ENCODE measurements around the gene MRPL40. TPM values are rescaled to one million over a fixed set of nuclear protein-coding genes. Genes with fewer than 3 reads are reported as not detected.

The MRPL40 gene
- polyA plus RNA-seq, 4 donors: 25.2 to 33.5 (median 28.9) TPM

DNA sequence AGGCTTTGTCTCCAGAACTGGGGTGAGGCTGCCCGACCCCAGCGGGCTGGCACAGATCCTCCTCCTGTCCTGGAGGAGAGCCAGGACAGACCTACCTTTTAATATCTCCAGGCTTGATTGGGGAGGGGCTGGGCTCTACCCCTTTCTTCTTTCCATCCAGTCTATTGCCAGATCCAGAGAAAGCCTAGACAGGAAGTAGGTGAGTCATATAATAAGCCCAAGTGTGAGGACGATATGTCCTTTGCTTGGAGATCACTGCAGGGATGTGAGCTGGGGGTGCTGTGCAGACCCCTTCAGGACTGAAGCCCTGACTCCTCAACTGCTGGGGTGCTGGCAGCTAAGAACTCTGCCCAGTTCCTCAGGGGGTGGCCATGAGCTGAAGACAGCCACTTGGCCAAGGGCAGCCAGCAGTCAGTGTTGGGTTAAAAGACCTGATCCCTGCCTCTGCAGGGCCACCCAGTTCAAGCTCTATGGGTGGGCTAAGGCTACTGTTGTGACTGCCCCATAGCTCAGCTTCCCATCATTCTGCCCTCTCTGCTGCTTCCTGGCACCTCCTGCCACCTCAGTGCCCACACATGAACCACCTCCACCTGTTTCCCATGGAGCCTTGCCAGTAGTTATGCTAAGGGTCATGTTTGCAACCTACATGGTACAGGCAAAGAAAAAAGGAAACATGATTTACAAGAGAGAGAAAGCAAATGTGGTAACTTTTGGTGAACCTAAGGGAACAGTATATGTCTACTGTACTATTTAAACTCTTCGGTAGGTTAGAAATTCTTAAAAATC lies 23.4 kb downstream of the MRPL40 start:
- no peaks in the 10 kb centered on the region for H3K9me3 ChIP-seq (ENCODE audit: control insufficient read depth in 2 of 2, insufficient read depth in 1 of 2, low read depth in 1 of 2, low read length in 1 of 2)
- H3K4me1 ChIP-seq (ENCODE audit: control insufficient read depth in 3 of 3, insufficient read depth in 2 of 3, low read depth in 1 of 3, low read length in 2 of 3): no peaks in the 10 kb centered on the region
- H3K4me3 ChIP-seq (ENCODE audit: low read depth in 1 of 3, low read length in 3 of 3): no peak overlapping the region
- H3K36me3 ChIP-seq (ENCODE audit: control insufficient read depth in 3 of 3, insufficient read depth in 2 of 3, low read depth in 1 of 3, low read length in 3 of 3): peaks cover 20 to 64% (median 26%) of the 10 kb centered on the region in 3 donors
- no peaks in the 10 kb centered on the region for H3K27me3 ChIP-seq (ENCODE audit: control insufficient read depth in 3 of 3, insufficient read depth in 3 of 3, low read length in 3 of 3)
- FAIRE-seq: no peak
- no peak overlapping the region for H3K27ac ChIP-seq (ENCODE audit: low read depth in 1 of 3, low read length in 2 of 3)
- DNase-seq: no peak
- 66 to 86% (median 68%) methylated on average over 4 of the region's 4 CpGs for WGBS, 3 donors

DNA sequence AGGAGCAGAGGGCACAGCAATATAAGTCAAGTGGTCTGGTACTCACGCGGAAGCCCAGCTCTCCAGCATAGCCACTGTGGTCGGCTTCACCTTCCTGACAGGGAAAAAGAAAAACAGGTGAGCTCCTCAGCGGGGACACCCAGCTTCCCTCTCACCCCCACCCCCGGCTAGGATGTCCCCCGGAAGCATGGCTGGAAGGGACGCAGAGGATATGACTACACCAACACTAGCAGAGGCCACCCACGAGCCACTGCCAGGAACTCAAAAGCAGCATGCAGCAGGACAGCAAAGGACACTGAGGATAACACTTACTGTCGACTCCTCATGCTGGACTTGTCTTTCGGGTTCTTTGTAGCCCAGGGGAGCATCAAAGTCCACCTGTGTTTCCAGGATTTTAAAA lies 24.2 kb downstream of the MRPL40 start:
- FAIRE-seq (no peak), DNase-seq (no peak)
- no peaks in the 10 kb centered on the region for H3K4me1 ChIP-seq (ENCODE audit: control insufficient read depth in 3 of 3, insufficient read depth in 2 of 3, low read depth in 1 of 3, low read length in 2 of 3)
- no peaks in the 10 kb centered on the region for H3K27me3 ChIP-seq (ENCODE audit: control insufficient read depth in 3 of 3, insufficient read depth in 3 of 3, low read length in 3 of 3)
- WGBS, 3 donors: 96 to 97% (median 96%) methylated on average over 10 of the region's 10 CpGs
- no peaks in the 10 kb centered on the region for H3K9me3 ChIP-seq (ENCODE audit: control insufficient read depth in 2 of 2, insufficient read depth in 1 of 2, low read depth in 1 of 2, low read length in 1 of 2)
- peaks cover 20 to 65% (median 24%) of the 10 kb centered on the region in 3 donors for H3K36me3 ChIP-seq (ENCODE audit: control insufficient read depth in 3 of 3, insufficient read depth in 2 of 3, low read depth in 1 of 3, low read length in 3 of 3)
- H3K4me3 ChIP-seq (ENCODE audit: low read depth in 1 of 3, low read length in 3 of 3): no peak overlapping the region
- no peak overlapping the region for H3K27ac ChIP-seq (ENCODE audit: low read depth in 1 of 3, low read length in 2 of 3)

DNA sequence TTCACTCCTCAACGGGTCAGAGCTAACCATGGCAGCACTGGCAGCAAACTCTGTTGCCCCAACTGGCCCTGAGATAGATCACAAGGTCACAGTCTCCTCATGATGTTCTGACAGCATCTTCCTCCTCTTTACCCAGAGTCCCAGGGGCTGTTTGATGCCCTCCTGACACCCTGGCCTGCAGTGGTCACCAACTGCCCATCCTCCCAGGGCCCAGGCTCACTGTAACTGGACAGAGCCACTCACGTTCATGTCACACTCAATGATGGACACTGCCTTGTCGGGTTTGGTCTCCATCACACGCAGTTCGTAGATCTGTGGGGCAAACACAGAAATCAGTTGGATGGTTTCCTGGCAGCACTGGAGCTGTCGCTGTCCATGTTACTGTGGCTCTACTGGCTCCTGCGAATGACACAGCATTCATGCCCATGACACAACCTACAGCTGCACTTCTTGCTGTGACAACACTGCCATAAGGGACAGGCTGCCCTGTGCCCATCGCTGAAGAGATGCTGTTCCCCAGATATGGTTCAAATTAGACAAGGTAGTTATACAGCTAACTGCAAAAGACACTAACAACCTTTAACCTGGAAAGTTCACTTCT lies 25.6 kb downstream of the MRPL40 start:
- Histone ChIP-seq H3K27ac (ENCODE audit: low read depth in 1 of 3, low read length in 2 of 3) (no peak overlapping the region), H3K9me3 (ENCODE audit: control insufficient read depth in 2 of 2, insufficient read depth in 1 of 2, low read depth in 1 of 2, low read length in 1 of 2) (no peaks in the 10 kb centered on the region), H3K4me3 (ENCODE audit: low read depth in 1 of 3, low read length in 3 of 3) (no peak overlapping the region), H3K4me1 (ENCODE audit: control insufficient read depth in 3 of 3, insufficient read depth in 2 of 3, low read depth in 1 of 3, low read length in 2 of 3) (no peaks in the 10 kb centered on the region), H3K27me3 (ENCODE audit: control insufficient read depth in 3 of 3, insufficient read depth in 3 of 3, low read length in 3 of 3) (no peaks in the 10 kb centered on the region), H3K36me3 (ENCODE audit: control insufficient read depth in 3 of 3, insufficient read depth in 2 of 3, low read depth in 1 of 3, low read length in 3 of 3) (peaks cover 11 to 61% (median 21%) of the 10 kb centered on the region in 3 donors)
- WGBS, 3 donors: 95% methylated on average over 8 of the region's 8 CpGs
- DNase-seq: no peak
- FAIRE-seq: no peak

DNA sequence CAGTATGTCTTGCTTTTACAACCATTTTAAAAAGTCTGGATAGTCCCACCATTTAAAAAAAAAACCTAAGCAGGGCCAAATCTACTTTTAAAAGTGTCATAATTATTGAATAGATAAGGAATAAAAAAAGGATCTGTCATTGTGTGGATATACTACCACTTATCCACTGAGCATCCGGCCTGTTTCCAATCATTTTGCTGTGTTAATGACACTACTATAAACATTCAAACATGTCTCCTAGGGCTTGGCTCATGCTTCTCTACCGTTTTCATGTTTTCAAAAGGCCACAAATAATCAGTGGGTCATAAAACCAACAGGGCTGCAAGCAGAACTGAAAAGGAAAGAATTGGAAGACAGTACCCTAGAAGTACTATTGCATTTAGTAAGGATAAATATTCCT lies 27.7 kb downstream of the MRPL40 start:
- Histone ChIP-seq H3K27me3 (ENCODE audit: control insufficient read depth in 3 of 3, insufficient read depth in 3 of 3, low read length in 3 of 3) (no peaks in the 10 kb centered on the region), H3K27ac (ENCODE audit: low read depth in 1 of 3, low read length in 2 of 3) (no peak overlapping the region), H3K4me3 (ENCODE audit: low read depth in 1 of 3, low read length in 3 of 3) (no peak overlapping the region), H3K9me3 (ENCODE audit: control insufficient read depth in 2 of 2, insufficient read depth in 1 of 2, low read depth in 1 of 2, low read length in 1 of 2) (no peaks in the 10 kb centered on the region), H3K4me1 (ENCODE audit: control insufficient read depth in 3 of 3, insufficient read depth in 2 of 3, low read depth in 1 of 3, low read length in 2 of 3) (no peaks in the 10 kb centered on the region), H3K36me3 (ENCODE audit: control insufficient read depth in 3 of 3, insufficient read depth in 2 of 3, low read depth in 1 of 3, low read length in 3 of 3) (peaks cover 9 to 52% (median 19%) of the 10 kb centered on the region in 3 donors)
- DNase-seq: no peak
- WGBS, 3 donors: 60 to 79% (median 66%) methylated on average over 2 of the region's 2 CpGs
- no peak for FAIRE-seq

DNA sequence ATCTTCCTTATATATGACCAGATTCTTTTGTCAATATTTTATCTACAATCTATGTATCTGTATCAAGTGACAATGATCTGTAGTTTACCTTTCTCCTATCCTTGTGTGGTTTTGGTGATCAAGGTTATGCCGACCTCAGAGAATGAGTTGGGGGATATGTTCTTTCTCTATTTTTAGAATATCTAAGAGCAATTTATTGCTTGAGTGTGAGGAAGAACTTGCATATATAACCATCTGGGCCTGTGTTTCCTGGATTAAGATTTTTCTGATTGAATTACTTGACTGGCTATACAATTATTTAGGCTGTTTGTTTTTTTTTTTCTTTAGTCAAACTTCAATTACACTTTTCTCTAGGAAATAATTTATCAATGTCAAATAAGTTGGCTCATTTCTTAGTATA lies 29.2 kb downstream of the MRPL40 start:
- Histone ChIP-seq H3K36me3 (ENCODE audit: control insufficient read depth in 3 of 3, insufficient read depth in 2 of 3, low read depth in 1 of 3, low read length in 3 of 3) (peaks cover 10 to 46% (median 17%) of the 10 kb centered on the region in 3 donors), H3K27me3 (ENCODE audit: control insufficient read depth in 3 of 3, insufficient read depth in 3 of 3, low read length in 3 of 3) (no peaks in the 10 kb centered on the region), H3K4me1 (ENCODE audit: control insufficient read depth in 3 of 3, insufficient read depth in 2 of 3, low read depth in 1 of 3, low read length in 2 of 3) (no peaks in the 10 kb centered on the region), H3K27ac (ENCODE audit: low read depth in 1 of 3, low read length in 2 of 3) (no peak overlapping the region), H3K9me3 (ENCODE audit: control insufficient read depth in 2 of 2, insufficient read depth in 1 of 2, low read depth in 1 of 2, low read length in 1 of 2) (no peaks in the 10 kb centered on the region), H3K4me3 (ENCODE audit: low read depth in 1 of 3, low read length in 3 of 3) (no peak overlapping the region)
- DNase-seq: no peak
- 94 to 100% (median 97%) methylated on average over 1 of the region's 1 CpG for WGBS, 3 donors
- no peak for FAIRE-seq

DNA sequence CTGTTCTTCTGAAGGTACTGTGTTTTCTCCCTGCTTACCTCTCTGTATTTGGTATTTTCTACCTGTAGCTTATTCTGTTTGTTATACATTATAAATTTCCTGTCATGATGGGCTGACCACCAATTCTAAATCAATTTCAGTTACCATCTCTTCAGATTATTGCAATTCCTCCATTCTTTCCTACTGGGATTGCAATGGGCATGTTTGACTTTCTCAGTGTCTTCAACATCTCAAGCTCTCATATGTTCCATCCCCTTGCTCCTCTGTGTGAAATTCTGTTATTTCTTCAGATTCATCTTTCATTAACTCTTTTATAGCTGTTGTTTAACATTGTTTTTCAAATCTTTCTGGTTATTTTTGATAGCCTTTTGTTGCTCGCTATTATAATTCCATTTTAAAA lies 30.7 kb downstream of the MRPL40 start:
- Histone ChIP-seq H3K27me3 (ENCODE audit: control insufficient read depth in 3 of 3, insufficient read depth in 3 of 3, low read length in 3 of 3) (no peaks in the 10 kb centered on the region), H3K36me3 (ENCODE audit: control insufficient read depth in 3 of 3, insufficient read depth in 2 of 3, low read depth in 1 of 3, low read length in 3 of 3) (peaks cover 6 to 49% (median 24%) of the 10 kb centered on the region in 3 donors), H3K4me3 (ENCODE audit: low read depth in 1 of 3, low read length in 3 of 3) (no peak overlapping the region), H3K27ac (ENCODE audit: low read depth in 1 of 3, low read length in 2 of 3) (no peak overlapping the region), H3K4me1 (ENCODE audit: control insufficient read depth in 3 of 3, insufficient read depth in 2 of 3, low read depth in 1 of 3, low read length in 2 of 3) (no peaks in the 10 kb centered on the region), H3K9me3 (ENCODE audit: control insufficient read depth in 2 of 2, insufficient read depth in 1 of 2, low read depth in 1 of 2, low read length in 1 of 2) (no peaks in the 10 kb centered on the region)
- FAIRE-seq (no peak), DNase-seq (no peak)
- 95 to 100% (median 96%) methylated on average over 1 of the region's 1 CpG for WGBS, 3 donors

DNA sequence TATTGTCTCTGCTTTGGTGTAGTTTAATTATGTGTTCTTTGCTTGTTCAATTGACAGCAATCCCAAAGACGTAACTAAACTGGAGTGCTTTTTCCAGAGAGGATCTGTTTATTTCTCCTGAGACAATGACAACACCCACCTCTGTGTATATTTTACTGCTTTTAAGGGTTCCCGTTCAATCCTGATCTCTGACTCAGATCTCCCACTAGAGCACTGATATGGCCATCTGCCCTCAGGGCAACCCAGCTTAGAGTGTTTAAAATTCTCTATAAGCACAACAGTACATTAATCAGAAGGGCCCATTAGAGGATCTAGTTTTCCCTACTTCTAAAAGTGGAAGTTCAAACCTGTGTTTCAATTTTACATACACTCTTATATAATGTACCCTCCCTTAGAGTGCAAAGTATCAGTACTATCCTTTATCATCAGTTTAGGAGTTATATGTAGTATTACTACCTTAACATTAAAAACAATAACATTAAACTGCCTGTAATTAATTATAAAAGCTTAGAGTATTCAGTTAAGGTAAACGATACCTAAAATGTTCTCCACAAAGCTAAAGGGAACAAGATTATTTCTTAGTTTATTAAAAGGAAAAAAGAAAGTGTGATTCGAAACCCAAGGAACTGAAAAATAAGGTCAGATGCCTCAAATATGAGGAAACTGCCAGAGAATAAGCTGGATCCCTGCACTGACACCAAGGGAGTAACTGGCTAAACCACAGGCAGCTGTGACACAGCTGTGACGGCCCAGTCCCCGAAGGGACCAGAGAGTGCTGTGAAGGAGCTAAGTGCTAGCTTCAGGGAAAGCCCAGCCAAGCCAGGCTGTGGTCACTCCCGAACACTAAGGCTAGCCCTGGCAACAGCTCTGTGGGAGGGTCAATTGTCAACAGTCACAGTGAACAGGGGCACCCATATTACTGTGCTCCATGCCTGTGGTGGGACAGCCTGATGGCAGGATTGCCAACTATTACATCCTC lies 31.4 kb downstream of the MRPL40 start:
- H3K27ac ChIP-seq (ENCODE audit: low read depth in 1 of 3, low read length in 2 of 3): no peak overlapping the region
- 80 to 85% (median 82%) methylated on average over 7 of the region's 7 CpGs for WGBS, 3 donors
- DNase-seq: no peak
- H3K36me3 ChIP-seq (ENCODE audit: control insufficient read depth in 3 of 3, insufficient read depth in 2 of 3, low read depth in 1 of 3, low read length in 3 of 3): peaks cover 9 to 54% (median 31%) of the 10 kb centered on the region in 3 donors
- no peak overlapping the region for H3K4me3 ChIP-seq (ENCODE audit: low read depth in 1 of 3, low read length in 3 of 3)
- FAIRE-seq: no peak
- H3K9me3 ChIP-seq (ENCODE audit: control insufficient read depth in 2 of 2, insufficient read depth in 1 of 2, low read depth in 1 of 2, low read length in 1 of 2): no peaks in the 10 kb centered on the region
- H3K4me1 ChIP-seq (ENCODE audit: control insufficient read depth in 3 of 3, insufficient read depth in 2 of 3, low read depth in 1 of 3, low read length in 2 of 3): no peaks in the 10 kb centered on the region
- H3K27me3 ChIP-seq (ENCODE audit: control insufficient read depth in 3 of 3, insufficient read depth in 3 of 3, low read length in 3 of 3): no peaks in the 10 kb centered on the region

DNA sequence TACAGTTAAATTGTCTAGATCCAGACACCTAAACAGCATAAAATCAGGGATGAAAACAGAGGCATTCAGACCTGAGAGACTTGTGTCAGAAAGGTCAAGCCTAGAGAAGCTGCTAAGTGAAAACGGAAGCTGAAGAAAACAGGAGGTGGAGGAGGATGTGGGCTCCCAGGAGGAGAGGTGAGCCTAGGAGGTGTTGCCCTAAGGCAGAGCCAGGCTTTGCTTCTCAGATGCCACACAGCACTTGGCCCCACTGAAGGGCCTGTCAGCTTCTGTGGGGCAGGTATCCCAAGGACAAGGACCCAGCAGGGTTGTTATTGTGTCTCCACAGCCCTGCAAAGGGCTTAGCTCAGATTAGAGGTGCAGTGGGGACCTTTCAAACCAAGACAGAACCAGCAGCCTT lies 32.2 kb downstream of the MRPL40 start:
- no peak for FAIRE-seq
- Histone ChIP-seq H3K4me3 (ENCODE audit: low read depth in 1 of 3, low read length in 3 of 3) (no peak overlapping the region), H3K4me1 (ENCODE audit: control insufficient read depth in 3 of 3, insufficient read depth in 2 of 3, low read depth in 1 of 3, low read length in 2 of 3) (no peaks in the 10 kb centered on the region), H3K36me3 (ENCODE audit: control insufficient read depth in 3 of 3, insufficient read depth in 2 of 3, low read depth in 1 of 3, low read length in 3 of 3) (peaks cover 9 to 56% (median 35%) of the 10 kb centered on the region in 3 donors), H3K9me3 (ENCODE audit: control insufficient read depth in 2 of 2, insufficient read depth in 1 of 2, low read depth in 1 of 2, low read length in 1 of 2) (no peaks in the 10 kb centered on the region), H3K27me3 (ENCODE audit: control insufficient read depth in 3 of 3, insufficient read depth in 3 of 3, low read length in 3 of 3) (no peaks in the 10 kb centered on the region), H3K27ac (ENCODE audit: low read depth in 1 of 3, low read length in 2 of 3) (no peak overlapping the region)
- WGBS, 3 donors: 69 to 86% (median 72%) methylated on average over 1 of the region's 1 CpG
- no peak for DNase-seq

Data from small intestine (tissue), 7 donors.